Measurements from ENCODE around the gene KIAA0930.

The KIAA0930 gene

GRCh38 chr22:45221201-45221600, 19.5 kb downstream of the KIAA0930 start:
- no peaks in the 10 kb centered on the region for H3K27me3 ChIP-seq (ENCODE audit: low read length)
- TF ChIP-seq EZH2phosphoT487 (conservative IDR thresholded peaks at IDR 0.05; ENCODE audit: low read length) (no peak), CTCF (IDR thresholded peaks at IDR 0.05; ENCODE audit: insufficient read depth, low read length, poor library complexity, severe bottlenecking) (no peak)
- no peak overlapping the region for H2AFZ ChIP-seq (ENCODE audit: low read depth, low read length, severe bottlenecking)
- H3K36me3 ChIP-seq (ENCODE audit: low read length) = no peaks in the 10 kb centered on the region
- no peak overlapping the region for H3K27ac ChIP-seq (ENCODE audit: low read depth, low read length)
- H3K4me2 ChIP-seq (ENCODE audit: low read depth, low read length, poor library complexity, severe bottlenecking) = no peak overlapping the region
- no peaks in the 10 kb centered on the region for H3K9me3 ChIP-seq (ENCODE audit: insufficient read depth, low read length)
- no peak overlapping the region for H3K9ac ChIP-seq (ENCODE audit: low read length)
- no peaks in the 10 kb centered on the region for H3K9me2 ChIP-seq (replicated peaks; ENCODE audit: insufficient read depth, low read length)
- H3K79me2 ChIP-seq (ENCODE audit: insufficient read depth, low read length) = no peaks in the 10 kb centered on the region
- H4K20me1 ChIP-seq (ENCODE audit: low read depth, low read length) = no peaks in the 10 kb centered on the region
- H3F3A ChIP-seq (ENCODE audit: insufficient read depth) = no peaks in the 10 kb centered on the region
- H3K4me3 ChIP-seq (ENCODE audit: insufficient read depth, low read length, poor library complexity, severe bottlenecking) = no peak overlapping the region

- Histone ChIP-seq H3K36me3 (ENCODE audit: low read length) (no peaks in the 10 kb centered on the region), H3K4me3 (ENCODE audit: insufficient read depth, low read length, poor library complexity, severe bottlenecking) (no peak overlapping the region), H3K9ac (ENCODE audit: low read length) (no peak overlapping the region), H3K4me2 (ENCODE audit: low read depth, low read length, poor library complexity, severe bottlenecking) (no peak overlapping the region), H3K9me2 (replicated peaks; ENCODE audit: insufficient read depth, low read length) (no peaks in the 10 kb centered on the region), H3K9me3 (ENCODE audit: insufficient read depth, low read length) (no peaks in the 10 kb centered on the region), H3K79me2 (ENCODE audit: insufficient read depth, low read length) (no peaks in the 10 kb centered on the region), H3K27me3 (ENCODE audit: low read length) (no peaks in the 10 kb centered on the region), H3K27ac (ENCODE audit: low read depth, low read length) (no peak overlapping the region), H2AFZ (ENCODE audit: low read depth, low read length, severe bottlenecking) (no peak overlapping the region), H4K20me1 (ENCODE audit: low read depth, low read length) (no peaks in the 10 kb centered on the region), H3F3A (ENCODE audit: insufficient read depth) (no peaks in the 10 kb centered on the region)
- TF ChIP-seq CTCF (IDR thresholded peaks at IDR 0.05; ENCODE audit: insufficient read depth, low read length, poor library complexity, severe bottlenecking) (no peak), EZH2phosphoT487 (conservative IDR thresholded peaks at IDR 0.05; ENCODE audit: low read length) (no peak)
Measured at GRCh38 chr22:45218976-45219375, 21.7 kb downstream of the KIAA0930 start.

- no peak overlapping the region for H3K9ac ChIP-seq (ENCODE audit: low read length)
- no peak overlapping the region for H3K4me2 ChIP-seq (ENCODE audit: low read depth, low read length, poor library complexity, severe bottlenecking)
- no peak overlapping the region for H3K4me3 ChIP-seq (ENCODE audit: insufficient read depth, low read length, poor library complexity, severe bottlenecking)
- H3K36me3 ChIP-seq (ENCODE audit: low read length) = no peaks in the 10 kb centered on the region
- H4K20me1 ChIP-seq (ENCODE audit: low read depth, low read length) = no peaks in the 10 kb centered on the region
- no peaks in the 10 kb centered on the region for H3K79me2 ChIP-seq (ENCODE audit: insufficient read depth, low read length)
- no peaks in the 10 kb centered on the region for H3K9me3 ChIP-seq (ENCODE audit: insufficient read depth, low read length)
- no peaks in the 10 kb centered on the region for H3K9me2 ChIP-seq (replicated peaks; ENCODE audit: insufficient read depth, low read length)
- H2AFZ ChIP-seq (ENCODE audit: low read depth, low read length, severe bottlenecking) = no peak overlapping the region
- TF ChIP-seq CTCF (IDR thresholded peaks at IDR 0.05; ENCODE audit: insufficient read depth, low read length, poor library complexity, severe bottlenecking) (no peak), EZH2phosphoT487 (conservative IDR thresholded peaks at IDR 0.05; ENCODE audit: low read length) (no peak)
- no peaks in the 10 kb centered on the region for H3F3A ChIP-seq (ENCODE audit: insufficient read depth)
- no peaks in the 10 kb centered on the region for H3K27me3 ChIP-seq (ENCODE audit: low read length)
- no peak overlapping the region for H3K27ac ChIP-seq (ENCODE audit: low read depth, low read length)
Measured at GRCh38 chr22:45217806-45218205, 22.9 kb downstream of the KIAA0930 start.
